Measurements from ENCODE around the gene TPM3. TPM values are rescaled to one million over a fixed set of nuclear protein-coding genes. Genes with fewer than 3 reads are reported as not detected.

TPM3 gene
- total RNA-seq, 1 donor from 2014 or later = 569 TPM

DNA sequence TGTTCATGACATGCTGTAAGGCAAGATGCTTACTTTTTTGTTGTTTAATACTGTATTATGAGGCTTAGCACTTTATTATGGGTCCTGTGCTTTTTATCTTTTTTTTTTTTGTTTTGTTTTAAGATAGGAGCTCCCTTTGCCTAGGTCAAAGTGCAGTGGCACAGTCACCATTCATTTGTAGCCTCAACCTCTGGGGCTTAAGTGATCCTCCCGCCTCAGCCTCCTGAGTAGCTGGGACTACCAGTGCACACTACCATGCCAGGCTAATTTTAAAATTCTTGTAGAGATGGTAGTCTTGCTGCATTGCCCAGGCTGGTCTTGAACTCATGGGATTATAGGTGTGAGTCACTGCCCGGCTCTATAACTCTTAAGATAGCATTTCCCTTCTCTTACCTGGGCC, 33.5 kb upstream of the TPM3 start:
- H3K4me3 ChIP-seq (ENCODE audit: low read depth, low read length) = no peak overlapping the region
- TF ChIP-seq, protein P1, sequence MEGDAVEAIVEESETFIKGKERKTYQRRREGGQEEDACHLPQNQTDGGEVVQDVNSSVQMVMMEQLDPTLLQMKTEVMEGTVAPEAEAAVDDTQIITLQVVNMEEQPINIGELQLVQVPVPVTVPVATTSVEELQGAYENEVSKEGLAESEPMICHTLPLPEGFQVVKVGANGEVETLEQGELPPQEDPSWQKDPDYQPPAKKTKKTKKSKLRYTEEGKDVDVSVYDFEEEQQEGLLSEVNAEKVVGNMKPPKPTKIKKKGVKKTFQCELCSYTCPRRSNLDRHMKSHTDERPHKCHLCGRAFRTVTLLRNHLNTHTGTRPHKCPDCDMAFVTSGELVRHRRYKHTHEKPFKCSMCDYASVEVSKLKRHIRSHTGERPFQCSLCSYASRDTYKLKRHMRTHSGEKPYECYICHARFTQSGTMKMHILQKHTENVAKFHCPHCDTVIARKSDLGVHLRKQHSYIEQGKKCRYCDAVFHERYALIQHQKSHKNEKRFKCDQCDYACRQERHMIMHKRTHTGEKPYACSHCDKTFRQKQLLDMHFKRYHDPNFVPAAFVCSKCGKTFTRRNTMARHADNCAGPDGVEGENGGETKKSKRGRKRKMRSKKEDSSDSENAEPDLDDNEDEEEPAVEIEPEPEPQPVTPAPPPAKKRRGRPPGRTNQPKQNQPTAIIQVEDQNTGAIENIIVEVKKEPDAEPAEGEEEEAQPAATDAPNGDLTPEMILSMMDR (conservative IDR thresholded peaks at IDR 0.05; ENCODE audit: low read depth, low read length) = no peak
- no peak for DNase-seq (ENCODE audit: low read depth)

DNA sequence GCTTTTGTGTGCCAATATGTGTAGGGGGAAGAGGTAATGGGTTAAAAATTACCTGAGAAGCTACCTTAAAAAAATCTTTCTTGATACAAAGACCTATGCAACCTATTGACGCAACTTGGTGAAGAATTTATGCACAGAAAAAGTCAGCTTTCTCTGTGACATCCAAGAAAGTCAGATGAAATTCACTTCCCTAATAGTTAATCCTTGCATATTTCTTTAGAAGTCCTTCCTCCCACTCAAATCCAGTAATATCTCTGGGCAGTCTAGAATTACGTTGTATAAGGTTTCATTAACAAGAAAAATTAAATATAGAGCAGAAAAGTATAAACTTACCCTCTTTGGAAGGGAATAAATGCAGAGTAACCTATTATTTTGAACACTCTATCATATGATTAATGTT, 31.7 kb upstream of the TPM3 start:
- no peak overlapping the region for H3K4me3 ChIP-seq (ENCODE audit: low read depth, low read length)
- TF ChIP-seq, protein P1 (conservative IDR thresholded peaks at IDR 0.05; ENCODE audit: low read depth, low read length) = no peak
- no peak for DNase-seq (ENCODE audit: low read depth)

- TF ChIP-seq, protein P1 (conservative IDR thresholded peaks at IDR 0.05; ENCODE audit: low read depth, low read length) = no peak
- no peak for DNase-seq (ENCODE audit: low read depth)
- H3K4me3 ChIP-seq (ENCODE audit: low read depth, low read length) = peak overlapping the region; percentile 8
Observed at GRCh38 chr1:154222918-154223317, 31.0 kb upstream of the TPM3 start.

DNA sequence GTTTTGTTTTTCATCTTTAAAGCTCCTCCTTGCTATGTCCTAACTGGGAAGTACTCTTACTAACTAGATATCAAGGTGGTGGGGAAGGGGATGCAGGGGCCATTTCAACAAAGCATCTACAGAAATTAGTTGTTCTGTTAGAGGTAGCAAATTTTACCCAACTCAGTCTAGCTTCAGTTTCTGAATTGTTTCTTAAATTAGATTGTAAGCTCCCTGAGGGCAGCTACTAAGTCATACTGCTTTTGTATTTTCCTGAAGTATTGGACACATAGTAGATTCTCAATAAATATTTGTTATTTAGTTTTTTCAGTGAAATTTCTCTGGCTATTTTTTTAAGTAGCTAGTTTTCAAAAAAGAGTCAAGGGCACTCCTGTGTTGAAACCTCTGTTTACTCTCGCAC, 30.6 kb upstream of the TPM3 start:
- no peak for DNase-seq (ENCODE audit: low read depth)
- TF ChIP-seq, protein P1 (conservative IDR thresholded peaks at IDR 0.05; ENCODE audit: low read depth, low read length) = no peak
- peak overlapping the region; percentile 71 for H3K4me3 ChIP-seq (ENCODE audit: low read depth, low read length)

- no peak for DNase-seq (ENCODE audit: low read depth)
- peak overlapping the region; percentile 71 for H3K4me3 ChIP-seq (ENCODE audit: low read depth, low read length)
- TF ChIP-seq, protein P1 (conservative IDR thresholded peaks at IDR 0.05; ENCODE audit: low read depth, low read length) = no peak
Observed at GRCh38 chr1:154221278-154222001, 29.5 kb upstream of the TPM3 start.

DNA sequence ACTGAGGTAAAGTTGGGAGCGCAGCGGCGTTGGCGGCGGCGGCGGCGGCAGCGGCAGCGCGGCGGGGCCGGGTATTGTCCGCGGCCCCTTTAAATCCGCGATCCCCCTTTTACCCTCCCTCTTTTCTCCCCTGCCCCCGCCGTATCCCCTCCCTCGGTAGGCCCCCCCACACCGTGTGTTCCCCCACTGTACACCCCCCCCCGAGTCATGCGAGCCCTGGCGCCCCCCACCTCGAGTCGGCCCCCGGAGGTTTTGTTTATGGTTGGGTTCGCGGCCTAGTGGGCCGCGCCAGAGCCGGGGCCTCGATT, 29.0 kb upstream of the TPM3 start:
- no peak for DNase-seq (ENCODE audit: low read depth)
- TF ChIP-seq, protein P1 (conservative IDR thresholded peaks at IDR 0.05; ENCODE audit: low read depth, low read length) = no peak
- peak overlapping the region; percentile 71 for H3K4me3 ChIP-seq (ENCODE audit: low read depth, low read length)
